Mesenchymal stem cell (in vitro differentiated cells and primary cell): ENCODE results near the gene LRRC7.

Experiments used
- DNase-seq: peaks from one replicate; pipeline ENCODE4 v3.0.0-alpha.2; 2013
- H2AFZ ChIP-seq: one replicate; pipeline ENCODE4 v1.6.1; 2013; ENCODE audit warnings: low read depth, mild to moderate bottlenecking, control low read depth, inconsistent platforms, low read length, moderate library complexity
- H2AK5ac ChIP-seq: 2 replicates; pipeline ENCODE4 v1.6.1; 2013; ENCODE audit warnings: low read length, moderate library complexity, mild to moderate bottlenecking, inconsistent platforms; ENCODE audit not compliant: severe bottlenecking
- H2BK120ac ChIP-seq: one replicate; pipeline ENCODE4 v1.6.1; 2013; ENCODE audit warnings: low read depth, mild to moderate bottlenecking, inconsistent platforms, low read length, moderate library complexity
- H2BK12ac ChIP-seq, 2 experiments: one replicate each; pipeline ENCODE4 v1.6.1; 2013; ENCODE audit warnings: inconsistent platforms in 2 of 2, low read length in 2 of 2, mild to moderate bottlenecking in 2 of 2, moderate library complexity in 2 of 2, control low read depth in 1 of 2
- H2BK15ac ChIP-seq: one replicate; pipeline ENCODE4 v1.6.1; 2013; ENCODE audit warnings: mild to moderate bottlenecking, low read depth, inconsistent platforms; ENCODE audit not compliant: poor library complexity, severe bottlenecking
- H2BK5ac ChIP-seq: 2 replicates; pipeline ENCODE4 v1.6.1; 2013; ENCODE audit warnings: low read depth, mild to moderate bottlenecking, low read length, control low read depth, inconsistent platforms; ENCODE audit not compliant: poor library complexity, severe bottlenecking
- H3K14ac ChIP-seq, 2 experiments: one replicate each; pipeline ENCODE4 v1.6.1; 2013; ENCODE audit warnings: inconsistent platforms in 2 of 2, low read length in 2 of 2, control low read depth in 1 of 2, mild to moderate bottlenecking in 1 of 2, moderate library complexity in 1 of 2
- H3K18ac ChIP-seq, 2 experiments: one replicate each; pipeline ENCODE4 v1.6.1; 2013; ENCODE audit warnings: inconsistent platforms in 2 of 2, low read length in 2 of 2, control low read depth in 1 of 2, low read depth in 1 of 2, mild to moderate bottlenecking in 1 of 2
- H3K23ac ChIP-seq, 2 experiments: one replicate each; pipeline ENCODE4 v1.6.1; 2013; ENCODE audit warnings: inconsistent platforms in 2 of 2, low read length in 2 of 2, mild to moderate bottlenecking in 2 of 2, moderate library complexity in 2 of 2, control low read depth in 1 of 2
- H3K27ac ChIP-seq: 2 replicates; pipeline ENCODE4 v1.5.1; 2013; ENCODE audit warnings: mild to moderate bottlenecking, moderate library complexity, low read length, control low read depth, inconsistent platforms; ENCODE audit not compliant: poor library complexity, severe bottlenecking
- H3K27me3 ChIP-seq, 2 experiments: 2 replicates each; pipeline versions ENCODE4 v1.6.1 to v1.7.0; 2013; ENCODE audit warnings: low read length in 2 of 2, mild to moderate bottlenecking in 2 of 2, moderate library complexity in 2 of 2, control low read depth in 1 of 2, inconsistent platforms in 1 of 2; ENCODE audit not compliant: control insufficient read depth in 1 of 2, insufficient read depth in 1 of 2
- H3K36me3 ChIP-seq, 2 experiments: 2 replicates each; pipeline versions ENCODE4 v1.6.1 to v1.7.0; 2013; ENCODE audit warnings: low read length in 2 of 2, control low read depth in 1 of 2, inconsistent platforms in 1 of 2, low read depth in 1 of 2, mild to moderate bottlenecking in 1 of 2; ENCODE audit not compliant: insufficient read depth in 2 of 2, control insufficient read depth in 1 of 2
- H3K4ac ChIP-seq, 2 experiments: one replicate each; pipeline ENCODE4 v1.6.1; 2013; ENCODE audit warnings: inconsistent platforms in 2 of 2, low read length in 2 of 2, mild to moderate bottlenecking in 2 of 2, moderate library complexity in 2 of 2, control low read depth in 1 of 2, low read depth in 1 of 2
- H3K4me1 ChIP-seq: 2 replicates; pipeline ENCODE4 v1.6.1; 2013; ENCODE audit warnings: low read depth, low read length, control low read depth; ENCODE audit not compliant: control insufficient read depth, insufficient read depth
- H3K4me2 ChIP-seq: 2 replicates; pipeline ENCODE4 v1.6.1; 2013; ENCODE audit warnings: low read length, mild to moderate bottlenecking, inconsistent platforms; ENCODE audit not compliant: poor library complexity, severe bottlenecking
- H3K4me3 ChIP-seq, 2 experiments: 2 replicates each; pipeline versions ENCODE4 v1.5.1 to v1.7.0; 2013; ENCODE audit warnings: low read length in 2 of 2, mild to moderate bottlenecking in 2 of 2, control low read depth in 1 of 2, low read depth in 1 of 2; ENCODE audit not compliant: insufficient read depth in 1 of 2
- H3K79me1 ChIP-seq: replicated peaks from 2 replicates; pipeline ENCODE4 v1.6.1; 2013; ENCODE audit warnings: mild to moderate bottlenecking, control low read depth, low read length, inconsistent platforms; ENCODE audit not compliant: poor library complexity, severe bottlenecking
- H3K9ac ChIP-seq: 2 replicates; pipeline ENCODE4 v1.7.0; 2013; ENCODE audit warnings: mild to moderate bottlenecking, low read length, moderate library complexity
- H3K9me3 ChIP-seq: 2 replicates; pipeline ENCODE4 v1.7.0; 2013; ENCODE audit warnings: mild to moderate bottlenecking, low read length; ENCODE audit not compliant: control insufficient read depth
- H4K8ac ChIP-seq: one replicate; pipeline ENCODE4 v1.6.1; 2013; ENCODE audit warnings: inconsistent platforms, mild to moderate bottlenecking, low read length, moderate library complexity
- H4K91ac ChIP-seq: one replicate; pipeline ENCODE4 v1.6.1; 2013; ENCODE audit warnings: mild to moderate bottlenecking, low read length, inconsistent platforms
- WGBS: methylation state at CpG from one replicate; pipeline ENCODE4 v1.1.7; 2013; ENCODE audit warnings: mixed read lengths; 5-methylcytosine and 5-hydroxymethylcytosine counted together

LRRC7 gene

GRCh38 chr1:69595486-69595885, 27.8 kb downstream of the LRRC7 start:
- WGBS: 99% methylated on average over 2 of the region's 2 CpGs
- H3K9me3 ChIP-seq: no peaks in the 10 kb centered on the region
- no peak overlapping the region for H2BK15ac ChIP-seq
- no peak overlapping the region for H2AFZ ChIP-seq
- H3K4me3 ChIP-seq: no peak overlapping the region
- no peak overlapping the region for H3K4me2 ChIP-seq
- no peak overlapping the region for H4K91ac ChIP-seq
- H3K4me1 ChIP-seq: no peaks in the 10 kb centered on the region
- H3K18ac ChIP-seq: no peak overlapping the region
- no peak overlapping the region for H3K14ac ChIP-seq
- no peak overlapping the region for H2BK12ac ChIP-seq
- H3K23ac ChIP-seq: no peak overlapping the region
- H2BK5ac ChIP-seq: no peak overlapping the region
- no peaks in the 10 kb centered on the region for H3K27me3 ChIP-seq
- H3K27ac ChIP-seq: no peak overlapping the region
- H2AK5ac ChIP-seq: no peak overlapping the region
- no peaks in the 10 kb centered on the region for H3K36me3 ChIP-seq
- DNase-seq: no peak
- H4K8ac ChIP-seq: no peak overlapping the region
- no peak overlapping the region for H3K4ac ChIP-seq
- no peaks in the 10 kb centered on the region for H3K79me1 ChIP-seq
- no peak overlapping the region for H2BK120ac ChIP-seq
- no peak overlapping the region for H3K9ac ChIP-seq

DNA sequence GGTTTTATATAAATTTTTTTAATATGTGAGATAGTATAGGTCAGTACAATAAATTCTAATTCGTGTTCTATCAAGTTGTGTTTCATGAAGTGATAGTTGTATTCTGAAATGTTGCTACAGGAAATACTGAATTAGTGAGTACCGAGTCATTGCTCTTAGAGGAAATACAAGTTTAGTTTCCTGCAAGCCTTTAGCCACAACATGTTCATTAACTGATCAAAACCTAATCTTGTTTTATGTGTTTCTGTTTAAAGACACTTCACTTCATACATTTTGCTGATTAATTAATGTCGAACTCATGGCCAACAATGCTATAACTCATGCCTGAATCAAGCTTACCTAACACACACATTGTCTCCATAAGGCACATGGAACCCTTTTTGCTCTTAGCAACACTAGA, 43.6 kb downstream of the LRRC7 start:
- no peak overlapping the region for H3K18ac ChIP-seq
- H2BK15ac ChIP-seq: no peak overlapping the region
- no peaks in the 10 kb centered on the region for H3K27me3 ChIP-seq
- no peak overlapping the region for H3K4me3 ChIP-seq
- H4K91ac ChIP-seq: no peak overlapping the region
- H3K27ac ChIP-seq: no peak overlapping the region
- H3K23ac ChIP-seq: no peak overlapping the region
- H3K9me3 ChIP-seq: no peaks in the 10 kb centered on the region
- H2BK12ac ChIP-seq: no peak overlapping the region
- H4K8ac ChIP-seq: no peak overlapping the region
- H3K36me3 ChIP-seq: no peaks in the 10 kb centered on the region
- WGBS: 59% methylated on average over 2 of the region's 3 CpGs
- H2AK5ac ChIP-seq: no peak overlapping the region
- H3K9ac ChIP-seq: no peak overlapping the region
- H2BK120ac ChIP-seq: no peak overlapping the region
- no peak for DNase-seq
- H3K4me2 ChIP-seq: no peak overlapping the region
- no peak overlapping the region for H2AFZ ChIP-seq
- no peak overlapping the region for H3K14ac ChIP-seq
- H3K79me1 ChIP-seq: no peaks in the 10 kb centered on the region
- H3K4me1 ChIP-seq: no peaks in the 10 kb centered on the region
- H2BK5ac ChIP-seq: no peak overlapping the region
- H3K4ac ChIP-seq: no peak overlapping the region

DNA sequence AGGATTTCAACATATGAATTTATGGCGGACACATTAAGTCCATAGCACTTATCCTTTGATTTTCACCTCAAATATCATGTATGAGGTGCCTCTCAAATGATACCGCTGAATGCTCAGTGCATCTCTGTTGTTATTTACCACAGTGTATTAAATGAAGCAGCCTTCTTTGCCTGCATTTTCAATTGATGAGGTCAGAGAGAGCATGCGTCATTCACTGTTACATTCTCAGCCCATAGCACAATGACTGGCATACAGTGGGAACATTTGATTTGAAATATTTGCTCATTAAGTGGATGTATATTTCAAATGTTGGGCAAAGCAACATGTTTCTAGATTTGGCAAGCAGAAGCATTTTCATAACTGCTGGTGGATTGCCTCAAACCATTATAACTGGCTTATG, 45.7 kb downstream of the LRRC7 start:
- no peak overlapping the region for H4K8ac ChIP-seq
- no peak overlapping the region for H2BK120ac ChIP-seq
- no peaks in the 10 kb centered on the region for H3K4me1 ChIP-seq
- H2BK5ac ChIP-seq: no peak overlapping the region
- no peak overlapping the region for H3K23ac ChIP-seq
- no peaks in the 10 kb centered on the region for H3K79me1 ChIP-seq
- no peak overlapping the region for H3K4ac ChIP-seq
- DNase-seq: no peak
- H3K4me3 ChIP-seq: no peak overlapping the region
- H3K14ac ChIP-seq: no peak overlapping the region
- H3K9ac ChIP-seq: no peak overlapping the region
- H2AFZ ChIP-seq: no peak overlapping the region
- no peak overlapping the region for H2BK15ac ChIP-seq
- no peak overlapping the region for H2BK12ac ChIP-seq
- no peaks in the 10 kb centered on the region for H3K9me3 ChIP-seq
- H3K27ac ChIP-seq: no peak overlapping the region
- H4K91ac ChIP-seq: no peak overlapping the region
- no peaks in the 10 kb centered on the region for H3K36me3 ChIP-seq
- no peak overlapping the region for H3K18ac ChIP-seq
- no peak overlapping the region for H2AK5ac ChIP-seq
- no peak overlapping the region for H3K4me2 ChIP-seq
- no peaks in the 10 kb centered on the region for H3K27me3 ChIP-seq
- WGBS: 83% methylated on average over 3 of the region's 3 CpGs

- H3K14ac ChIP-seq: no peak overlapping the region
- no peak overlapping the region for H3K4ac ChIP-seq
- H3K9ac ChIP-seq: no peak overlapping the region
- H3K36me3 ChIP-seq: no peaks in the 10 kb centered on the region
- H2AK5ac ChIP-seq: no peak overlapping the region
- no peak overlapping the region for H2BK5ac ChIP-seq
- H2BK120ac ChIP-seq: no peak overlapping the region
- no CpG with 5 or more reads among the region's 1 CpG for WGBS
- H3K27ac ChIP-seq: no peak overlapping the region
- H3K27me3 ChIP-seq: no peaks in the 10 kb centered on the region
- no peak overlapping the region for H3K18ac ChIP-seq
- no peak overlapping the region for H3K23ac ChIP-seq
- no peaks in the 10 kb centered on the region for H3K79me1 ChIP-seq
- no peak overlapping the region for H2BK15ac ChIP-seq
- H2AFZ ChIP-seq: no peak overlapping the region
- no peak for DNase-seq
- H3K4me1 ChIP-seq: no peaks in the 10 kb centered on the region
- no peak overlapping the region for H4K91ac ChIP-seq
- H2BK12ac ChIP-seq: no peak overlapping the region
- no peak overlapping the region for H3K4me2 ChIP-seq
- no peaks in the 10 kb centered on the region for H3K9me3 ChIP-seq
- H4K8ac ChIP-seq: no peak overlapping the region
- H3K4me3 ChIP-seq: no peak overlapping the region
These were observed 71.0 kb downstream of the LRRC7 start for GRCh38 chr1:69638673-69639072.
